Keratinocyte (primary cell): ENCODE data around the gene TWIST2. TPM values are rescaled to one million over a fixed set of nuclear protein-coding genes. Genes with fewer than 3 reads are reported as not detected.

Source experiments
- DNase-seq: peaks from one replicate; pipeline ENCODE4 v3.0.0-alpha.2; 2011; ENCODE audit warnings: low read depth, missing footprints, low spot score
- FAIRE-seq: peaks from 2 replicates; lab custom pipeline; 2011; peaks lifted over from hg19 to GRCh38; lab: Jason Lieb, UNC
- H2AFZ ChIP-seq: 2 replicates; pipeline ENCODE4 v1.6.0; 2012; ENCODE audit warnings: low read length, control low read depth, inconsistent platforms; ENCODE audit not compliant: control insufficient read depth
- H3K27ac ChIP-seq: 2 replicates; pipeline ENCODE4 v1.5.1; 2011; ENCODE audit warnings: low read length; ENCODE audit not compliant: control insufficient read depth, insufficient read depth
- H3K27me3 ChIP-seq: 3 replicates; pipeline ENCODE4 v1.6.0; 2011; ENCODE audit warnings: low read length; ENCODE audit not compliant: control insufficient read depth, insufficient read depth; ENCODE audit errors: extremely low read depth
- H3K36me3 ChIP-seq, 2 experiments: 2 replicates in 1 of 2; 3 replicates in 1 of 2; pipeline ENCODE4 v1.5.1; 2011; ENCODE audit warnings: low read length in 2 of 2, mild to moderate bottlenecking in 1 of 2; ENCODE audit not compliant: control insufficient read depth in 2 of 2, insufficient read depth in 2 of 2; ENCODE audit errors: extremely low read depth in 1 of 2
- H3K4me1 ChIP-seq: 3 replicates; pipeline ENCODE4 v1.5.1; 2011; ENCODE audit warnings: low read length; ENCODE audit not compliant: control insufficient read depth, insufficient read depth; ENCODE audit errors: extremely low read depth
- H3K4me2 ChIP-seq: 3 replicates; pipeline ENCODE4 v1.6.0; 2011; ENCODE audit warnings: low read depth, low read length; ENCODE audit not compliant: control insufficient read depth, insufficient read depth; ENCODE audit errors: extremely low read depth
- H3K4me3 ChIP-seq, 3 experiments: fragments of 200-600 bp in 1 of 3; sonication (generic) in 1 of 3; 2 replicates in 2 of 3; 3 replicates in 1 of 3; pipeline ENCODE4 v1.5.1; 2011 to 2016; ENCODE audit warnings: low read length in 3 of 3, mild to moderate bottlenecking in 3 of 3, control low read depth in 2 of 3, inconsistent platforms in 1 of 3, low read depth in 1 of 3, mixed read lengths in 1 of 3, mixed run types in 1 of 3, moderate library complexity in 1 of 3; ENCODE audit not compliant: control insufficient read depth in 2 of 3, insufficient read depth in 2 of 3; ENCODE audit errors: extremely low read depth in 1 of 3
- H3K79me2 ChIP-seq: 2 replicates; pipeline ENCODE4 v1.6.0; 2012; ENCODE audit warnings: low read length; ENCODE audit not compliant: control insufficient read depth, insufficient read depth
- H3K9ac ChIP-seq: 3 replicates; pipeline ENCODE4 v1.6.0; 2011; ENCODE audit warnings: low read length; ENCODE audit not compliant: control insufficient read depth, insufficient read depth; ENCODE audit errors: extremely low read depth
- H3K9me1 ChIP-seq: 3 replicates; pipeline ENCODE4 v1.6.0; 2011; ENCODE audit warnings: low read length; ENCODE audit not compliant: control insufficient read depth, insufficient read depth; ENCODE audit errors: extremely low read depth
- H3K9me3 ChIP-seq: 2 replicates; pipeline ENCODE4 v1.5.1; 2012; ENCODE audit warnings: low read depth, low read length; ENCODE audit not compliant: control insufficient read depth
- H4K20me1 ChIP-seq: 3 replicates; pipeline ENCODE4 v1.6.0; 2011; ENCODE audit warnings: low read length; ENCODE audit not compliant: control insufficient read depth, insufficient read depth; ENCODE audit errors: extremely low read depth
- EZH2 ChIP-seq: IDR thresholded peaks from one replicate; pipeline ENCODE4 v1.6.1; 2012; ENCODE audit warnings: inconsistent platforms, mild to moderate bottlenecking, low read length, moderate library complexity
- dilution Hi-C: fragments of 300-500 bp; cut with MboI; formaldehyde crosslinking; loops from one replicate; pipeline ENCODE4 v1.7.0; 2020; ENCODE audit warnings: low sequenced_read_pairs; ENCODE audit not compliant: extremely low pct_ligation_motif_present
- polyA minus RNA-seq, 3 experiments: library from RNA; depleted of rRNA, polyadenylated mRNA; stranded (reverse); fragments of >200 nt; gene quantifications; 1 replicate in 1 of 3; 2 replicates in 1 of 3; 3 replicates in 1 of 3; pipeline ENCODE4 v1.2.3, GENCODE V29; 2011
- polyA plus RNA-seq, 5 experiments: library from polyadenylated mRNA; depleted of rRNA in 3 of 5; stranded (reverse) in 3 of 5; stranded (forward) in 1 of 5; unstranded in 1 of 5; fragments of >200 nt; gene quantifications; 1 replicate in 1 of 5; 2 replicates in 3 of 5; 3 replicates in 1 of 5; pipeline versions ENCODE4 v1.2.1 to v1.2.3, GENCODE V29; 2011 to 2012; ENCODE audit warnings: missing spikeins in 2 of 5, low read depth in 1 of 5, low replicate concordance in 1 of 5
- TF ChIP-seq, protein P1 (sequence below), 3 experiments: IDR thresholded peaks in 1 of 3; conservative IDR thresholded peaks in 1 of 3; optimal IDR thresholded peaks in 1 of 3; 2 replicates in 2 of 3; 3 replicates in 1 of 3; pipeline versions ENCODE3 to v1.5.1; 2011; ENCODE audit warnings: low read length in 3 of 3, mild to moderate bottlenecking in 3 of 3, moderate library complexity in 2 of 3, control low read depth in 1 of 3, inconsistent platforms in 1 of 3; ENCODE audit not compliant: insufficient read depth in 2 of 3; ENCODE audit errors: extremely low read depth in 1 of 3

The TWIST2 gene
- 5.5 to 6.2 TPM (median 6.0 TPM) in 3 replicates for polyA plus RNA-seq
- polyA plus RNA-seq (2011; ENCODE audit: low read depth), result 0.51 TPM
- polyA plus RNA-seq (2011; cell fraction: cytosol; rRNA removed), result 4.9 and 8.6 TPM in 2 replicates
- 3.0 and 3.9 TPM in 2 replicates for polyA plus RNA-seq (2011; cell fraction: nucleus; rRNA removed)
- polyA plus RNA-seq (2012; ENCODE audit: low replicate concordance), result 1.1 and 5.7 TPM in 2 replicates
- 1.8 to 2.5 TPM (median 2.1 TPM) in 3 replicates for polyA minus RNA-seq
- 13.2 TPM for polyA minus RNA-seq (2011; cell fraction: cytosol; rRNA and poly(A)+ RNA removed)
- 2.3 and 3.4 TPM in 2 replicates for polyA minus RNA-seq (2011; cell fraction: nucleus; rRNA and poly(A)+ RNA removed)

DNA sequence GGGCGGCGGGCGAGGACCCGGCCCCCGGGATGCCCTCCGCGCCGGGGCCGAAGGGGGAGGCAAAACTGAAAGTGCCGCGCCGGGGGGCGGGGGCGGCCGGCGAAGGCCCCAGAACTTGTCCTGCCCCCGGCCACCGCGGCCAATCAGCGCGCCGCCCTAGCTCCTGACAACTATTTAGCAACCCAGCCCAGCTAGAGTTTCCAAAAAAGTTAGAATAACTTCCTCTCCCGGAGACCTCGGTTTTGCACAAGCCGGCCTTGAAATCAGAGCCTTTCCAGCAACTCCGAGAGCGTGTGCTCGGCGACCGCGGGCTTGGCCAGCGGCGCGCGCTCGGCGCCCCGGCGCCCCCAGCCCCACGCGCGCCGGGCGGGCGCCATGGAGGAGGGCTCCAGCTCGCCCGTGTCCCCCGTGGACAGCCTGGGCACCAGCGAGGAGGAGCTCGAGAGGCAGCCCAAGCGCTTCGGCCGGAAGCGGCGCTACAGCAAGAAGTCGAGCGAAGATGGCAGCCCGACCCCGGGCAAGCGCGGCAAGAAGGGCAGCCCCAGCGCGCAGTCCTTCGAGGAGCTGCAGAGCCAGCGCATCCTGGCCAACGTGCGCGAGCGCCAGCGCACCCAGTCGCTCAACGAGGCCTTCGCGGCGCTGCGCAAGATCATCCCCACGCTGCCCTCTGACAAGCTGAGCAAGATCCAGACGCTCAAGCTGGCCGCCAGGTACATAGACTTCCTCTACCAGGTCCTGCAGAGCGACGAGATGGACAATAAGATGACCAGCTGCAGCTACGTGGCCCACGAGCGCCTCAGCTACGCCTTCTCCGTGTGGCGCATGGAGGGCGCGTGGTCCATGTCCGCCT lies at the start of gene TWIST2:
TSS of gene TWIST2 (plus strand) at position 245 of the 850 bp plus-strand sequence. CDS start at position 376, 131 bp downstream.
- H2AFZ ChIP-seq, result peak within 1 kb of the TSS; percentile 78
- peak within 1 kb of the TSS; percentile 62 for H3K4me2 ChIP-seq
- H4K20me1 ChIP-seq, result no peaks in the 10 kb centered on the region
- dilution Hi-C loops, result no loop called here
- TF ChIP-seq, protein P1, sequence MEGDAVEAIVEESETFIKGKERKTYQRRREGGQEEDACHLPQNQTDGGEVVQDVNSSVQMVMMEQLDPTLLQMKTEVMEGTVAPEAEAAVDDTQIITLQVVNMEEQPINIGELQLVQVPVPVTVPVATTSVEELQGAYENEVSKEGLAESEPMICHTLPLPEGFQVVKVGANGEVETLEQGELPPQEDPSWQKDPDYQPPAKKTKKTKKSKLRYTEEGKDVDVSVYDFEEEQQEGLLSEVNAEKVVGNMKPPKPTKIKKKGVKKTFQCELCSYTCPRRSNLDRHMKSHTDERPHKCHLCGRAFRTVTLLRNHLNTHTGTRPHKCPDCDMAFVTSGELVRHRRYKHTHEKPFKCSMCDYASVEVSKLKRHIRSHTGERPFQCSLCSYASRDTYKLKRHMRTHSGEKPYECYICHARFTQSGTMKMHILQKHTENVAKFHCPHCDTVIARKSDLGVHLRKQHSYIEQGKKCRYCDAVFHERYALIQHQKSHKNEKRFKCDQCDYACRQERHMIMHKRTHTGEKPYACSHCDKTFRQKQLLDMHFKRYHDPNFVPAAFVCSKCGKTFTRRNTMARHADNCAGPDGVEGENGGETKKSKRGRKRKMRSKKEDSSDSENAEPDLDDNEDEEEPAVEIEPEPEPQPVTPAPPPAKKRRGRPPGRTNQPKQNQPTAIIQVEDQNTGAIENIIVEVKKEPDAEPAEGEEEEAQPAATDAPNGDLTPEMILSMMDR (optimal IDR thresholded peaks at IDR 0.05 in 1 of 3, IDR thresholded peaks at IDR 0.05 in 1 of 3, conservative IDR thresholded peaks at IDR 0.05 in 1 of 3; ENCODE audit: extremely low read depth in 1 of 3, insufficient read depth in 2 of 3, low read length in 3 of 3), result no peak
- no peak for TF ChIP-seq EZH2
- H3K9me1 ChIP-seq, result no peaks in the 10 kb centered on the region
- H3K79me2 ChIP-seq, result peaks cover 6% of the 10 kb centered on the region
- H3K9me3 ChIP-seq, result no peaks in the 10 kb centered on the region
- no peaks in the 10 kb centered on the region for H3K4me1 ChIP-seq
- DNase-seq (no peak), FAIRE-seq (no peak)
- H3K9ac ChIP-seq, result peak within 1 kb of the TSS; percentile 56
- peaks cover 60% of the 10 kb centered on the region for H3K27me3 ChIP-seq
- peak within 1 kb of the TSS; percentile 46 to 64 (median 56) for H3K4me3 ChIP-seq
- H3K36me3 ChIP-seq, result no peaks in the 10 kb centered on the region
- H3K27ac ChIP-seq, result no peak within 1 kb of the TSS

DNA sequence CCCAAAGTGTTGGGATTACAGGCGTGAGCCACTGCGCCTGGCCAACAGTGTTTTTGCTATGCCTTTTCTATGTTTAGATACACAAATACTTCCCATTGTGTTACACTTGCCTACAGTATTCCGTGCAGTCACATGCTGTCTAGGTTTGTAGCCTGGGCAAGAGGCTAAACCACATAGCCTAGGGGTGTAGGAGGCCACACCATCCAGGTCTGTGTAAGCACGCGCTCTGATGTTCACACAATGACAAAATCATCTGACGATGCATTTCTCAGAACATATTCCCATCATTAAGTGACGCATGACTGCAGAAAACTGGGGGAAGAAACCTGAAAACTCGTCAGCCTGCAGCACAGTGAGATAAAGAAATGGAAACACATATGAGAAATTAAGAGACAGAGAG lies 46.1 kb upstream of the TWIST2 start:
- Histone ChIP-seq H3K9ac (no peak overlapping the region), H3K9me3 (no peaks in the 10 kb centered on the region), H2AFZ (no peak overlapping the region), H3K36me3 (no peaks in the 10 kb centered on the region), H3K4me2 (no peak overlapping the region), H3K9me1 (no peaks in the 10 kb centered on the region), H3K79me2 (no peaks in the 10 kb centered on the region), H3K27ac (no peak overlapping the region), H3K27me3 (peaks cover 10% of the 10 kb centered on the region), H4K20me1 (no peaks in the 10 kb centered on the region), H3K4me1 (no peaks in the 10 kb centered on the region), H3K4me3 (no peak overlapping the region)
- dilution Hi-C loops, result no loop called here
- no peak for FAIRE-seq
- TF ChIP-seq EZH2, result no peak
- TF ChIP-seq, protein P1 (optimal IDR thresholded peaks at IDR 0.05 in 1 of 3, IDR thresholded peaks at IDR 0.05 in 1 of 3, conservative IDR thresholded peaks at IDR 0.05 in 1 of 3; ENCODE audit: extremely low read depth in 1 of 3, insufficient read depth in 2 of 3, low read length in 3 of 3), result no peak
- DNase-seq, result no peak
